Muscle layer of colon (tissue), 2 donors: ENCODE results near the gene APOA1.

Experiments used
- H3K27ac ChIP-seq: one replicate; pipeline ENCODE4 v1.7.0; 2013; ENCODE audit warnings: low read depth, mild to moderate bottlenecking, low read length, moderate library complexity
- H3K27me3 ChIP-seq, 2 donors: one replicate each; pipeline ENCODE4 v1.7.0; 2013; ENCODE audit warnings: low read length in 2 of 2, mild to moderate bottlenecking in 2 of 2; ENCODE audit not compliant: insufficient read depth in 2 of 2, control insufficient read depth in 1 of 2
- H3K36me3 ChIP-seq: one replicate; pipeline ENCODE4 v1.7.0; 2013; ENCODE audit warnings: mild to moderate bottlenecking, low read length; ENCODE audit not compliant: insufficient read depth
- H3K4me1 ChIP-seq: one replicate; pipeline ENCODE4 v1.7.0; 2013; ENCODE audit warnings: mild to moderate bottlenecking, low read length; ENCODE audit not compliant: insufficient read depth
- H3K4me3 ChIP-seq, 2 donors: one replicate each; pipeline ENCODE4 v1.7.0; 2013; ENCODE audit warnings: low read length in 2 of 2, low read depth in 1 of 2, mild to moderate bottlenecking in 1 of 2, moderate library complexity in 1 of 2
- H3K9ac ChIP-seq: one replicate; pipeline ENCODE4 v1.7.0; 2013; ENCODE audit warnings: low read length
- H3K9me3 ChIP-seq: one replicate; pipeline ENCODE4 v1.7.0; 2013; ENCODE audit warnings: mild to moderate bottlenecking, low read length
- donor health status: abdominal sarcoma.
- donor health status: Adenocarcinoma of cecum.

The APOA1 gene

DNA sequence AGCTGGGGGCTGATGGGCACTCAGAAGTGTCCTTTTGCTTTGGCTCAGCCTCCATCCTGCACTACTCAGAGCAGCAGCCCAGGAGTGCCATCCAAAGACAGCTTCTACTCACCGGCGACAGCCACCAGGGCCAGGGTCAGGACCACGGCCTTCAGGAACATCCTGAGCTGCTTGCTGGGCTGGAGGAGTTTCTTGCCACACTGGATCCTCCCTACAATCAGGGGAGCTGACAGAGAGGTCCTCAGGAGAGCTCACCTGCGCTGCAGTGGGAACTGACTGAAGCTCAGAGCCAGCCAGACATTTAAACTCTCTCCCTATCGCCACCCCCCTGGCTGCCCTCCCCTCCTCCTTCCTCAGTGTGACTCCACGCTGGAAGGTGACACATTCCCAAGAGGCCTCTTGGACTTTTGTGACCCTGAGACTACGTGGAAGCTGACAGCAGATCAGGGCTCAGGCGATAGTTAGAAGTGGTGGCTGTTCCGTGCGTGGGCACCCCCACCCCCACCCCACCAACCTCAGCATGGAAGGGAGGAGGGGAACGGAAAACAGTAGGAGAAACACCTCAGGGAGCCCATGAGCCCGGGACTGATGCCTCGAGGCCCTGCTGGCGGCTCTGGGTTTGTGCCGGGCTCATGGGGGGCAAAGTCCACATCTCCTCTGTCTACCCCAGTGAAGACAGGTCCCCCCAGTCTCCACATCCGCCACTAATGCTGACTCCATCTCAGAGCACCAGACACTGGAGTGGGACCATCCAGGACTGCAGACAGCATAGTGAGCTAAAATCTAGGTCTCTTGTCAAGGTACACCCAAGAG, 14.2 kb downstream of the APOA1 start, which contains the start of gene APOA4:
Gene APOA4 (minus strand): TSS at position 274 of the 813 bp plus-strand sequence. CDS start 113 bp downstream, at position 161.
- H3K27me3 ChIP-seq = no peaks in the 10 kb centered on the region
- no peak within 1 kb of the TSS for H3K4me3 ChIP-seq
- H3K9ac ChIP-seq = no peak within 1 kb of the TSS
- H3K36me3 ChIP-seq = no peaks in the 10 kb centered on the region
- H3K27ac ChIP-seq = no peak within 1 kb of the TSS
- no peaks in the 10 kb centered on the region for H3K9me3 ChIP-seq
- H3K4me1 ChIP-seq = no peaks in the 10 kb centered on the region

DNA sequence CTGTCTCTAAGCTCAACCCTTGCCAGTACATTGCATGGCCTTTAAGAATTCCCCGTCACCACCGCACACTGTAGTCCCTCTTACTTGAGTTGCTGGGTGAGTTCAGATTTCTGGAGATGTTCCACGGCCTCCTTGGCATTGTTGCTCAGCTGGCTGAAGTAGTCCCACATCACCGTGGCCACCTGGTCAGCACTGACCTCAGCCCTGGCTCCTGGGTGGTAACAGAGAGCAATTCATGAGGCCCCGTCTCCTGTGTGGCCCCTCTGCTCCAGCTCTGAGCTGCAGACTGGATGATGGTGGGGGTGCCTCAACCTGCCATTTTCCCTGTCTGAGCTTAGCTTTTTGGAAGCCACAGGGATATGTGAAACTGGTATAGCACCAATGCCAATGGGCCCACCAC, 14.8 kb downstream of the APOA1 start:
- Histone ChIP-seq H3K36me3 (no peaks in the 10 kb centered on the region), H3K9ac (no peak overlapping the region), H3K27ac (no peak overlapping the region), H3K4me1 (no peaks in the 10 kb centered on the region), H3K4me3 (no peak overlapping the region), H3K27me3 (no peaks in the 10 kb centered on the region), H3K9me3 (no peaks in the 10 kb centered on the region)

DNA sequence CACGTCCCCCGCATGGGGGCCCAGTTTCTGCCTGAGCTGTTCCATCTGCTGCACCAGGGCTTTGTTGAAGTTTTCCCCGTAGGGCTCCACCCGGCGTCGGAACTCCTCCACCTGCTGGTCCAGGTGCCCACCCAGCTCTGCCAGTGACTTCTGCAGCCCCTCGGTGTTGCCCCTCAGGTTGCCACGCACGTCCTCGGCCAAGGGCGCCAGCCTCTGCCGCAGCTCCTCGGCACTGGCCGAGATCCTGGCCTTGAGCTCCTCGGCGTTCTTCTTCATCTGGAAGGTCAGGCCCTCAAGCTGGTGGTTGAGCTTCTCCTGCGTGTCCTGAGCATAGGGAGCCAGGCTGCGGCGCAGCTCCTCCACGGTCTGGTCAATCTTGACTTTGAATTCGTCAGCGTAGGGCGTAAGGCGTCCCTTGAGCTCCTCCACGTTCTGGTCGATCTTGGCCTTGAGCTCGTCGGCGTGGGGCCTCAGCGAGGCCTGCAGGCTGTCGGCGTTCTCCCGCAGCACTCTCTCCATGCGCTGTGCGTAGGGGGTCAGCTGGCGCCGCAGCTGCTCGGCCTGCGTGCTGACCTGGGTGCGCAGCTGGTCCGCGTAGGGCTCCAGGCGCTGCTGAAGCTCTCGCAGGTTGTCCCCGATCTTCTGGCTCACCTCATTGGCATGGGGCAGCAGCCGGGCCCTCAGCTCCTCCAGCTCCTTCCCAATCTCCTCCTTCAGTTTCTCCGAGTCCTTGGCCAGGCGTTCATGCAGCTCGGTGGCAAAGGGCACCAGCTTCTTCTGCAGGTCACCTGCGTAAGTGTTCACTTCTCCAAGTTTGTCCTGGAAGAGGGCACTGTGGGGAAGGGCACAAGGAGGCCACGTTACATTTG, 16.1 kb downstream of the APOA1 start:
- H3K9me3 ChIP-seq = no peaks in the 10 kb centered on the region
- H3K4me1 ChIP-seq = no peaks in the 10 kb centered on the region
- H3K4me3 ChIP-seq = no peak overlapping the region
- H3K9ac ChIP-seq = no peak overlapping the region
- no peak overlapping the region for H3K27ac ChIP-seq
- H3K36me3 ChIP-seq = no peaks in the 10 kb centered on the region
- H3K27me3 ChIP-seq = no peaks in the 10 kb centered on the region

DNA sequence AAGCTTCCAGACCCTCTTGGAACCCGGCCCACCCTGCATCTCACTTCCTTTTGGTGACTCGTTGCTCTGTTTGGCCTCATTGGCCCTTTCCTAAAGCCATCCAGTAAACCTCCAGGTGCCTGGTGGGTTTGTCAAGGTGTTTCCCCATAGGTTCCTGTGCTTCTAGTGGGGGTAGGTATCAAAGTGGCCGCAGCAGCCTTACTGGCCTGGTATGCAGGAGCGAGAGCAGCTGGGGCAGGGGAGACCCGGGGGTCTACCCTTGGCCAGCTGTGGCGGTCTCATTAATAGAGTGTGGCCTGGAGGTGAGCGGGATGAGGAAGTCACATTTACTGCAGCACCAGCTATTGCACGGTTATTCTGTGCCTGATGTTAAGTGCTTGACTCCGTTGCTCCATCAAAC, 18.4 kb downstream of the APOA1 start:
- Histone ChIP-seq H3K4me3 (no peak overlapping the region), H3K36me3 (no peaks in the 10 kb centered on the region), H3K27ac (no peak overlapping the region), H3K9ac (no peak overlapping the region), H3K27me3 (no peaks in the 10 kb centered on the region), H3K4me1 (no peaks in the 10 kb centered on the region), H3K9me3 (no peaks in the 10 kb centered on the region)

DNA sequence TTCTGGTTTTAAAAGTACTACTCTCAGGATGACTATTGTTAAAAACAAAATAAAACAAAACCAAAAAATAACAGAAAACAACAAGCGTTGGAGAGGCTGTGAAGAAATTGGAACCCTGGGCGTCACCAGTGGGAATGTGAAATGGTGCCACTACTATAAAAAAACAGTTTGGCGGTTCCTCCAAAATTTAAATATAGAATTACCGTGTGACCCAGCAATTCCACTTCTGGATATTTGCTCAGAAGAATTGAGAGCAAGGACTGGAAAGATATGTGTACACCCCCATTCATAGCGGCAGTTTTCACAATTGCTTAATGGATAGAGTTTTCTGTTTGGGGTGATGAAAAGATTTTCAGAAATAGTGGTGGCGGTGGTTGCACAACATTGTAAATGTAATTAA, 22.9 kb downstream of the APOA1 start:
- Histone ChIP-seq H3K4me1 (no peaks in the 10 kb centered on the region), H3K36me3 (no peaks in the 10 kb centered on the region), H3K4me3 (no peak overlapping the region)

DNA sequence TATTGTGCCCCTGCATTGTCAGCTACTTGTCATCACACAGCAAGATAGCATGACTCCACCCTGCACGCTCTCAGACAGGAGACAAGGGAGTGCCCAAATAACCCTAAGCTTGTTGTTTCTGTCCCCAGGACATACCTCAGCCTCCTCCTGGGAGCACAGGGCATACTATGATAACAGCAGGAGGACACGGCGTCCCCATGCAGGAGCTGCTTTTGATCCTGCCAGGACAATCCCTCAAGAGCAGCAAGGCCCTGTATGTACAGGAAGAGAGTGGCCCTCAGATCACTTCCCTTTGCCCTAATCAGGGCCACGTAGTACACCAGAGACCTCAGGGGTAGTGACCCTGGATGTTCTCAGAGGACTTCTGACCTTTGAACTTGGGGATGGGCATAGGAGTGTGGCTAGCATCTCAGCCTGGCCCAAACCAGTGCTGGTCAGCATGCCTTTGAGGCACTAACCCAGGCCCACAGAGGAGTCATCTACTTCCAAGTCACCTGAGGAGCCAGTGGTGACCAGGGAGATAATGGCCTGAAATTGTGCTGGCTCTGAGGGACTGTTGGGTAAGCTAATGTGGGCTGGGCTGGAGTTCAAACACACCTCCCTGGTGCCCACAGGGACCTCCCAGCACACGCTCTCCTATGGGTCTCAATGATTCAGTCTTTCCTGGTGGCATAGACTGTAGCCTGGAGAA, 23.5 kb downstream of the APOA1 start:
- no peak overlapping the region for H3K9ac ChIP-seq
- H3K9me3 ChIP-seq = no peaks in the 10 kb centered on the region
- no peaks in the 10 kb centered on the region for H3K4me1 ChIP-seq
- H3K4me3 ChIP-seq = no peak overlapping the region
- H3K27me3 ChIP-seq = no peaks in the 10 kb centered on the region
- H3K36me3 ChIP-seq = no peaks in the 10 kb centered on the region
- H3K27ac ChIP-seq = no peak overlapping the region

More for the DNA sequence above, 22.9 kb downstream of the APOA1 start:
- Histone ChIP-seq H3K27ac (no peak overlapping the region), H3K9ac (no peak overlapping the region), H3K27me3 (no peaks in the 10 kb centered on the region), H3K9me3 (no peaks in the 10 kb centered on the region)

DNA sequence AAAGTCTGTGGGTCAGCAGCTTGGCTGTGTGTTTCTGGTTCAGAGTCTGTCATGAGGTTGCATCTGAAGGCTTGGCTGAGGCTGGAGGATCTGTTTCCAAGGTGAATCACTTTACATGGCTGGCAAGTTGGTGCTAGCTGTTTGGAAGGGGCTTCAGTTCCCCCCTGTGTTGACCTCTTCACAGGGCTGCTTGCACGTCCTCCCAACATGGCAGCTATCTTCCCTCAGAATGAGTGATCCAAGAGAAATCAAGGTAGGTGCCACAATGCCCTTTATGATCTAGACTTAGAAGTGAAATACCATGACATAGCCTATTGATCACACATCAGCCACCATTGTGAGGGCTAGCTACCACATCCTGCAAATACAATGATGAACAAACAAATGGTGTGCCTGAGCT, 24.3 kb downstream of the APOA1 start:
- H3K9ac ChIP-seq = no peak overlapping the region
- H3K4me1 ChIP-seq = no peaks in the 10 kb centered on the region
- no peak overlapping the region for H3K27ac ChIP-seq
- H3K36me3 ChIP-seq = no peaks in the 10 kb centered on the region
- no peak overlapping the region for H3K4me3 ChIP-seq
- no peaks in the 10 kb centered on the region for H3K9me3 ChIP-seq
- H3K27me3 ChIP-seq = no peaks in the 10 kb centered on the region

DNA sequence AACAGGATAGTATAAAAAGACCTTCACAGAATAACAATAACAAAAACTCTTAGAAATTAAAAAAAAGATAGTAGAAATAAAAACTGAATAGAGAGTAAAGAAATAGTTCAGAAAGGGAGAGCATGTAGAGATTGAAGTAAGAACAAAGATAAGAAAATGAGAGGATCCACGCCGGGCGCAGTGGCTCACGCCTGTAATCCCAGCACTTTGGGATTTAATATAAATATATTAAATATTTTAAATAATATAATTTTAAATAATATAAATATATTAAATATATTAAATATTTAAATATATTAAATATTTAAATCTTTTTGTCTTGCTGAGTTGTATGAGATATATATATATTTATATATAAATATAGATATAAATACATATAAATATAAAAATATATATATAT, 25.3 kb downstream of the APOA1 start:
- H3K4me1 ChIP-seq = no peaks in the 10 kb centered on the region

DNA sequence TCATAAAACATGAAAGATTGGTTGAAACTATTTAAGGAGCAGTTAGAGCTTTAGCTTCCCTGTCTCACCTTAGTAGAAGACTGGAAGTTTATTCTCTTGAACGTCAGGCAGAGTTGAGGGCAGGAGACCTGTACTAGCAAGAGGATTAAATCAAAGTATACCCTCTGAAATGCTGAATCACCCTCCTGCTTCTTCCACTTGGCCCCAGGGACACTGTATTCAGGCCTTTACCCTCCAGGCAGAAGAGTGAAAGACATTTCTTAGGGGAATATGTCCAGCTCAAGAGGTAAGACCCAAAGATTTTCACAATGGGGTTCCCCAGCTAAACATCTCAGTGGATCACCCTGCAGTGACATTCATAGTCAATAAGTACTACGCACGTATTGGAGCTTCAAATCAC, 26.2 kb downstream of the APOA1 start:
- Histone ChIP-seq H3K9ac (no peak overlapping the region), H3K27me3 (no peaks in the 10 kb centered on the region), H3K4me1 (no peaks in the 10 kb centered on the region), H3K9me3 (no peaks in the 10 kb centered on the region), H3K4me3 (no peak overlapping the region), H3K27ac (no peak overlapping the region), H3K36me3 (no peaks in the 10 kb centered on the region)

More for the DNA sequence above, 25.3 kb downstream of the APOA1 start:
- H3K9ac ChIP-seq = no peak overlapping the region
- H3K27me3 ChIP-seq = no peaks in the 10 kb centered on the region
- no peak overlapping the region for H3K4me3 ChIP-seq
- H3K27ac ChIP-seq = no peak overlapping the region
- no peaks in the 10 kb centered on the region for H3K9me3 ChIP-seq
- H3K36me3 ChIP-seq = no peaks in the 10 kb centered on the region

DNA sequence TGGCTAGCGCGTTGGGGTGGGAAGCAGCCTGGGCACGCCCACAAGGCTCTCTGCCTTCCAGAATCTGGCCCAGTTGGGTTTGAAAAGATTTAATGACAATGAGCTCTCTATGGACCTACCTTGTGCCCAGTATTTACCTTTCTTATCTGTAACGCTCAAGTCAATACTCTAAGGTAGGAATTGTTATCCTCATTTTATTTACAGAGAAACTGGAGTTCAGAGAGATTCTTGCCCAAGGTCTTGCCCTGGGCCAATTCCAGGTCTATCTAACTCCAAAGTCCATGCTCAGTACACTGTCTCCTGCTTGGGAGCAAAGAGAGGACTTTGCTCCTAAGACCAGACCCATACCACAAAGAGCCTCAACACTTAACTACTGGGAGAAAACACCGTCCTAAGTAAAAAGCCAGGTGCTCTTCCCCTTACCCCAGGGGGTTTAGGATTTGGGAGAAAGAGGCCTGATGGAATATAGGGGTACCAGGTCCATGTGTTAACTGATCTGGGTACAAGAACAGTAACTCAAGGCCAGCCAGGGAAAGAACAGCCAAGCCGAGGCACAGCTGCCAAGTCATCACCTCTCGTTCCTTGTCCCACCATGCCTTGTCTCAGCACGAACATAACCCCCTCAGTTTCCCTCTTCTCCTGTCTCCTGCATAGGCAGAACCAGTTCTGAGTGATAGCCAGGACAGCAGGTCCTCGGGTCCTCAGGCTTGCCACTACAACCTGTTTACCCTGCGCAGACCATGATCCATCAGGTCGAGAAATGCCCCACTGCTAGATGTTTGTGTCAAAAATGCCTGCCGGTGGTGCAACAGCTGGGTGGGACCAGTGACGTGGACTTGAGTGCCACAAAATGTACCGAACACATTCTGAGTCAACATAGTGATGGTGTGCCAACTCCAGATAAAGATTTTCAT, 28.9 kb downstream of the APOA1 start:
- Histone ChIP-seq H3K36me3 (no peaks in the 10 kb centered on the region), H3K27me3 (no peaks in the 10 kb centered on the region), H3K27ac (no peak overlapping the region)

More for the DNA sequence above, 28.9 kb downstream of the APOA1 start:
- no peak overlapping the region for H3K9ac ChIP-seq
- no peaks in the 10 kb centered on the region for H3K4me1 ChIP-seq
- no peaks in the 10 kb centered on the region for H3K9me3 ChIP-seq
- no peak overlapping the region for H3K4me3 ChIP-seq
